T47D (cell line): ENCODE data around the gene LRRK1.

Experiments used
- DNase-seq, 2 experiments: peaks; one replicate each; pipeline versions ENCODE4 v3.0.0 to v3.0.0-alpha.2; 2011 to 2012; ENCODE audit warnings: low read depth in 1 of 2, low spot score in 1 of 2
- JUND ChIP-seq: IDR thresholded peaks from 2 replicates; pipeline ENCODE4 v1.6.1; 2012; ENCODE audit warnings: low read depth
- in situ Hi-C: cut with HindIII; loops from 2 replicates; pipeline ENCODE4 v1.10.0; 2016; ENCODE audit warnings: low sequenced_read_pairs, low pct_unique_long_range_greater_than_20kb

LRRK1 gene

GRCh38 chr15:101025501-101025885 is 106.3 kb downstream of the LRRK1 start:
- no peak for TF ChIP-seq JUND
- DNase-seq: no peak
- in situ Hi-C loops: no loop called here

GRCh38 chr15:101025896-101026631 is 106.9 kb downstream of the LRRK1 start:
- DNase-seq: no peak
- TF ChIP-seq JUND: no peak
- in situ Hi-C loops: no loop called here

- TF ChIP-seq JUND: no peak
- no peak for DNase-seq
- in situ Hi-C loops: no loop called here
Measured at GRCh38 chr15:101026656-101027272, 107.6 kb downstream of the LRRK1 start.

GRCh38 chr15:101027273-101027901 is 108.2 kb downstream of the LRRK1 start:
- no peak for TF ChIP-seq JUND
- in situ Hi-C loops: no loop called here
- no peak for DNase-seq

GRCh38 chr15:101027920-101028319 is 108.8 kb downstream of the LRRK1 start:
- DNase-seq: no peak
- TF ChIP-seq JUND: no peak
- in situ Hi-C loops: no loop called here

- in situ Hi-C loops: no loop called here
- TF ChIP-seq JUND: no peak
- DNase-seq: no peak
Measured at GRCh38 chr15:101028321-101028720, 109.2 kb downstream of the LRRK1 start.

- in situ Hi-C loops: no loop called here
- no peak for TF ChIP-seq JUND
- no peak for DNase-seq
Measured at GRCh38 chr15:101028772-101029438, 109.7 kb downstream of the LRRK1 start.

GRCh38 chr15:101029971-101030661 is 111.0 kb downstream of the LRRK1 start:
- TF ChIP-seq JUND: no peak
- in situ Hi-C loops: no loop called here
- DNase-seq: no peak

- no peak for TF ChIP-seq JUND
- in situ Hi-C loops: no loop called here
- no peak for DNase-seq
Measured at GRCh38 chr15:101031213-101031612, 112.1 kb downstream of the LRRK1 start.

- DNase-seq: no peak
- in situ Hi-C loops: no loop called here
Measured at GRCh38 chr15:101033801-101034200, 114.6 kb downstream of the LRRK1 start.

GRCh38 chr15:101035611-101036010 is 116.5 kb downstream of the LRRK1 start:
- DNase-seq: no peak
- no peak for TF ChIP-seq JUND
- in situ Hi-C loops: no loop called here

More at GRCh38 chr15:101033801-101034200, 114.6 kb downstream of the LRRK1 start:
- TF ChIP-seq JUND: no peak

- TF ChIP-seq JUND: no peak
- DNase-seq: no peak
- in situ Hi-C loops: no loop called here
Measured at GRCh38 chr15:101036189-101036588, 117.0 kb downstream of the LRRK1 start.
